H9 (cell line): Measurements from ENCODE around the gene DGCR2. TPM values are rescaled to one million over a fixed set of nuclear protein-coding genes. Genes with fewer than 3 reads are reported as not detected.
"Not testable (repeated sequence)": the region's sequence is repeated elsewhere in the genome, so short reads cannot be mapped to it uniquely, and the experiment has no call there.

Experiments
- DNase-seq: peaks from one replicate; pipeline ENCODE4 v3.0.0-alpha.2; 2017
- H2AFZ ChIP-seq: one replicate; pipeline ENCODE4 v1.6.1; 2013; ENCODE audit warnings: mild to moderate bottlenecking, low read length, control low read depth, moderate library complexity
- H2AK5ac ChIP-seq: 2 replicates; pipeline ENCODE4 v1.6.1; 2013; ENCODE audit warnings: low read length, control low read depth, mixed read lengths; ENCODE audit not compliant: insufficient read length
- H2BK120ac ChIP-seq: one replicate; pipeline ENCODE4 v1.6.1; 2013; ENCODE audit warnings: low read depth, mild to moderate bottlenecking, low read length, control low read depth, inconsistent platforms; ENCODE audit not compliant: poor library complexity, severe bottlenecking
- H2BK12ac ChIP-seq: 2 replicates; pipeline ENCODE4 v1.6.1; 2013; ENCODE audit warnings: low read length, control low read depth, mixed read lengths, low read depth; ENCODE audit not compliant: insufficient read length
- H2BK15ac ChIP-seq: 2 replicates; pipeline ENCODE4 v1.6.1; 2013; ENCODE audit warnings: low read depth, low read length, control low read depth
- H2BK20ac ChIP-seq: one replicate; pipeline ENCODE4 v1.6.1; 2013; ENCODE audit warnings: low read depth, mild to moderate bottlenecking, low read length, control low read depth, inconsistent platforms; ENCODE audit not compliant: poor library complexity, severe bottlenecking
- H2BK5ac ChIP-seq: 2 replicates; pipeline ENCODE4 v1.6.1; 2013; ENCODE audit warnings: low read length, control low read depth, mixed read lengths; ENCODE audit not compliant: insufficient read length
- H3K14ac ChIP-seq: 2 replicates; pipeline ENCODE4 v1.6.1; 2013; ENCODE audit warnings: low read length, control low read depth; ENCODE audit not compliant: insufficient read depth
- H3K18ac ChIP-seq: 2 replicates; pipeline ENCODE4 v1.6.1; 2013; ENCODE audit warnings: low read depth, mild to moderate bottlenecking, mixed read lengths, low read length, control low read depth; ENCODE audit not compliant: insufficient read length
- H3K23ac ChIP-seq: 2 replicates; pipeline ENCODE4 v1.6.1; 2013; ENCODE audit warnings: low read length, control low read depth, mixed read lengths, low read depth; ENCODE audit not compliant: insufficient read length
- H3K23me2 ChIP-seq: 2 replicates; pipeline ENCODE4 v1.6.1; 2013; ENCODE audit warnings: low read depth, mild to moderate bottlenecking, mixed read lengths, low read length, control low read depth; ENCODE audit not compliant: insufficient read length, poor library complexity, severe bottlenecking
- H3K27ac ChIP-seq: 2 replicates; pipeline ENCODE4 v1.5.1; 2013; ENCODE audit warnings: low read length, control low read depth, mixed read lengths, low read depth; ENCODE audit not compliant: insufficient read length
- H3K27me3 ChIP-seq: 2 replicates; pipeline ENCODE4 v1.6.1; 2013; ENCODE audit warnings: low read length, control low read depth, inconsistent platforms; ENCODE audit not compliant: insufficient read depth
- H3K4ac ChIP-seq: 2 replicates; pipeline ENCODE4 v1.6.1; 2013; ENCODE audit warnings: low read depth, mild to moderate bottlenecking, control low read depth, inconsistent platforms, low read length, moderate library complexity
- H3K4me1 ChIP-seq: 2 replicates; pipeline ENCODE4 v1.6.1; 2013; ENCODE audit warnings: low read length, control low read depth, inconsistent platforms; ENCODE audit not compliant: insufficient read depth
- H3K4me2 ChIP-seq: 2 replicates; pipeline ENCODE4 v1.6.1; 2013; ENCODE audit warnings: low read length, control low read depth, mixed read lengths; ENCODE audit not compliant: insufficient read length, insufficient read depth
- H3K56ac ChIP-seq: 2 replicates; pipeline ENCODE4 v1.6.1; 2013; ENCODE audit warnings: low read depth, mild to moderate bottlenecking, mixed read lengths, low read length, control low read depth; ENCODE audit not compliant: insufficient read length
- H3K79me1 ChIP-seq: 2 replicates; pipeline ENCODE4 v1.6.1; 2013; ENCODE audit warnings: low read depth, mild to moderate bottlenecking, moderate library complexity, low read length, control low read depth, inconsistent platforms; ENCODE audit not compliant: insufficient read depth, poor library complexity, severe bottlenecking
- H3K79me2 ChIP-seq: 2 replicates; pipeline ENCODE4 v1.6.1; 2013; ENCODE audit warnings: low read length, control low read depth, inconsistent platforms; ENCODE audit not compliant: insufficient read depth
- H3K9ac ChIP-seq: 2 replicates; pipeline ENCODE4 v1.6.1; 2013; ENCODE audit warnings: low read length, control low read depth, mixed read lengths; ENCODE audit not compliant: insufficient read length; ENCODE audit errors: extremely low read depth
- H3K9me3 ChIP-seq: one replicate; pipeline ENCODE4 v1.6.1; 2013; ENCODE audit warnings: low read depth, low read length, inconsistent platforms; ENCODE audit not compliant: control insufficient read depth
- H3T11ph ChIP-seq: one replicate; pipeline ENCODE4 v1.6.1; 2013; ENCODE audit warnings: mild to moderate bottlenecking, low read length, control low read depth, inconsistent platforms
- H4K20me1 ChIP-seq: one replicate; pipeline ENCODE4 v1.6.1; 2013; ENCODE audit not compliant: control insufficient read depth, insufficient read length, insufficient read depth
- H4K5ac ChIP-seq: 2 replicates; pipeline ENCODE4 v1.6.1; 2013; ENCODE audit warnings: low read depth, mild to moderate bottlenecking, mixed read lengths, low read length, control low read depth; ENCODE audit not compliant: insufficient read length
- H4K8ac ChIP-seq: replicated peaks from 2 replicates; pipeline ENCODE4 v1.6.1; 2013; ENCODE audit warnings: low read length, control low read depth, mixed read lengths, low read depth; ENCODE audit not compliant: insufficient read length
- H4K91ac ChIP-seq: 2 replicates; pipeline ENCODE4 v1.6.1; 2013; ENCODE audit warnings: low read depth, mild to moderate bottlenecking, moderate library complexity, mixed read lengths, low read length, control low read depth; ENCODE audit not compliant: insufficient read length
- H3K27ac Mint-ChIP-seq, 3 experiments: 2 replicates in 2 of 3; 3 replicates in 1 of 3; pipeline ENCODE4 v1.8.0; 2020 to 2021; ENCODE audit warnings: mixed read lengths in 3 of 3, mild to moderate bottlenecking in 1 of 3, moderate library complexity in 1 of 3
- H3K27me3 Mint-ChIP-seq: 2 replicates; pipeline ENCODE4 v1.8.0; 2021; ENCODE audit warnings: low read depth, mild to moderate bottlenecking, moderate library complexity, mixed read lengths
- H3K36me3 Mint-ChIP-seq, 3 experiments: 2 replicates in 2 of 3; 3 replicates in 1 of 3; pipeline ENCODE4 v1.8.0; 2020 to 2021; ENCODE audit warnings: low read depth in 3 of 3, mixed read lengths in 3 of 3; ENCODE audit not compliant: insufficient read depth in 1 of 3
- H3K4me1 Mint-ChIP-seq, 2 experiments: 2 replicates each; pipeline ENCODE4 v1.8.0; 2020; ENCODE audit warnings: mixed read lengths in 2 of 2
- H3K4me3 Mint-ChIP-seq, 2 experiments: 2 replicates in 1 of 2; 3 replicates in 1 of 2; pipeline ENCODE4 v1.8.0; 2020 to 2021; ENCODE audit warnings: mild to moderate bottlenecking in 2 of 2, mixed read lengths in 2 of 2, moderate library complexity in 1 of 2
- H3K9me3 Mint-ChIP-seq, 2 experiments: 2 replicates in 1 of 2; 3 replicates in 1 of 2; pipeline ENCODE4 v1.8.0; 2020; ENCODE audit warnings: mild to moderate bottlenecking in 2 of 2, mixed read lengths in 2 of 2, moderate library complexity in 1 of 2
- WGBS: extraction: QIAGEN DNeasy Blood & Tissue Kit; methylation state at CpG from one replicate; pipeline ENCODE4 v1.1.7; 2013; ENCODE audit warnings: missing lambda C conversion rate, low lambda C conversion rate, mixed read lengths; ENCODE audit not compliant: insufficient read length; ENCODE audit errors: extremely low coverage; 5-methylcytosine and 5-hydroxymethylcytosine counted together
- total RNA-seq: library from RNA; stranded (reverse); gene quantifications from 2 replicates; pipeline ENCODE4 v1.2.1, GENCODE V29; 2021
- TF ChIP-seq, protein P1 (sequence below): fragments of 200-600 bp; sonication (generic); conservative IDR thresholded peaks from 3 replicates; pipeline ENCODE4 v1.8.0; 2021; ENCODE audit warnings: antibody characterized with exemption, mild to moderate bottlenecking

Gene DGCR2
- total RNA-seq, 1 experiment from 2014 or later, result 47.2 TPM

- peak overlapping the region in 1 of 3 experiments; percentile 45; a peak in 1 of 7 replicates for H3K27ac Mint-ChIP-seq
- H3K4me3 Mint-ChIP-seq, result no peak overlapping the region
- no peaks in the 10 kb centered on the region for H4K20me1 ChIP-seq
- H4K5ac ChIP-seq, result no peak overlapping the region
- H3K79me1 ChIP-seq, result no peaks in the 10 kb centered on the region
- H2BK20ac ChIP-seq, result no peak overlapping the region
- H2BK5ac ChIP-seq, result no peak overlapping the region
- DNase-seq, result no peak
- H3K27me3 ChIP-seq, result no peaks in the 10 kb centered on the region
- no peak overlapping the region for H2BK12ac ChIP-seq
- no peaks in the 10 kb centered on the region for H3K4me1 ChIP-seq
- H2AFZ ChIP-seq, result no peak overlapping the region
- H3K79me2 ChIP-seq, result no peaks in the 10 kb centered on the region
- no peak overlapping the region for H3K56ac ChIP-seq
- H3K4me2 ChIP-seq, result no peak overlapping the region
- H3K9ac ChIP-seq, result no peak overlapping the region
- H3T11ph ChIP-seq, result no peak overlapping the region
- H2BK15ac ChIP-seq, result no peak overlapping the region
- no CpG with 5 or more reads among the region's 10 CpGs for WGBS
- H3K4me1 Mint-ChIP-seq, result no peaks in the 10 kb centered on the region
- no peak overlapping the region for H3K4ac ChIP-seq
- H3K23ac ChIP-seq, result no peak overlapping the region
- no peak overlapping the region for H3K14ac ChIP-seq
- H3K27ac ChIP-seq, result no peak overlapping the region
- H3K27me3 Mint-ChIP-seq, result no peaks in the 10 kb centered on the region
- H3K36me3 Mint-ChIP-seq, result peaks cover 21 to 69% (median 68%) of the 10 kb centered on the region in 3 experiments; a peak in 6 of 7 replicates
- H3K18ac ChIP-seq, result no peak overlapping the region
- no peaks in the 10 kb centered on the region for H3K9me3 ChIP-seq
- no peak overlapping the region for H4K8ac ChIP-seq
- no peaks in the 10 kb centered on the region for H3K23me2 ChIP-seq
- H3K9me3 Mint-ChIP-seq, result no peaks in the 10 kb centered on the region
- no peak overlapping the region for H2BK120ac ChIP-seq
- no peak overlapping the region for H4K91ac ChIP-seq
- TF ChIP-seq, protein P1, sequence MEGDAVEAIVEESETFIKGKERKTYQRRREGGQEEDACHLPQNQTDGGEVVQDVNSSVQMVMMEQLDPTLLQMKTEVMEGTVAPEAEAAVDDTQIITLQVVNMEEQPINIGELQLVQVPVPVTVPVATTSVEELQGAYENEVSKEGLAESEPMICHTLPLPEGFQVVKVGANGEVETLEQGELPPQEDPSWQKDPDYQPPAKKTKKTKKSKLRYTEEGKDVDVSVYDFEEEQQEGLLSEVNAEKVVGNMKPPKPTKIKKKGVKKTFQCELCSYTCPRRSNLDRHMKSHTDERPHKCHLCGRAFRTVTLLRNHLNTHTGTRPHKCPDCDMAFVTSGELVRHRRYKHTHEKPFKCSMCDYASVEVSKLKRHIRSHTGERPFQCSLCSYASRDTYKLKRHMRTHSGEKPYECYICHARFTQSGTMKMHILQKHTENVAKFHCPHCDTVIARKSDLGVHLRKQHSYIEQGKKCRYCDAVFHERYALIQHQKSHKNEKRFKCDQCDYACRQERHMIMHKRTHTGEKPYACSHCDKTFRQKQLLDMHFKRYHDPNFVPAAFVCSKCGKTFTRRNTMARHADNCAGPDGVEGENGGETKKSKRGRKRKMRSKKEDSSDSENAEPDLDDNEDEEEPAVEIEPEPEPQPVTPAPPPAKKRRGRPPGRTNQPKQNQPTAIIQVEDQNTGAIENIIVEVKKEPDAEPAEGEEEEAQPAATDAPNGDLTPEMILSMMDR, result no peak
- no peak overlapping the region for H2AK5ac ChIP-seq
Observed at GRCh38 chr22:19051381-19052072, 70.7 kb downstream of the DGCR2 start.

DNA sequence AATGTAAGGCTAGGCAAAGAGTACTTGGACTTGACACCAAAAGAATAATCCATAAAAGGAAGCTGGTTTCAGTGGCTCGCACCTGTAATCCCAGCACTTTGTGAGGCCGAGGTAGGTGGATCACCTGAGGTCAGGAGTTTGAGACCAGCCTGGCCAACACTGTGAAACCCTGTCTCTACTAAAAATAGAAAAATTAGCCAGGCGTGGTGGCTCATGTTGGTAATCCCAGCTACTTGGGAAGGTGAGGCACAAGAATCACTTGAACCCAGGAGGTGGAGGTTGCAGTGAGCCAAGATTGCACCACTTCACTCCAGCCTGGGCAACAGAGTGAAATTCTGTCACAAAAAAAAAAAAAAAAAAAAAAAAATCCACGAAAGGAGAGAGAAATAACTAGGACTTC, 71.4 kb downstream of the DGCR2 start:
- H3K9me3 Mint-ChIP-seq, result not testable (repeated sequence)

More for the DNA sequence above, 71.4 kb downstream of the DGCR2 start:
- H3K14ac ChIP-seq, H4K91ac ChIP-seq, H3K27ac ChIP-seq, H3T11ph ChIP-seq, H2BK15ac ChIP-seq, H2BK120ac ChIP-seq, H3K4me1 ChIP-seq, H4K8ac ChIP-seq, H2BK12ac ChIP-seq, H2AK5ac ChIP-seq, H3K18ac ChIP-seq, H3K9ac ChIP-seq, H2BK20ac ChIP-seq, H2BK5ac ChIP-seq, H3K4ac ChIP-seq, H3K27me3 Mint-ChIP-seq, H3K23ac ChIP-seq, H3K79me1 ChIP-seq, H4K20me1 ChIP-seq, H3K79me2 ChIP-seq, H3K56ac ChIP-seq, DNase-seq, H3K27me3 ChIP-seq, H2AFZ ChIP-seq, H3K4me1 Mint-ChIP-seq, H3K23me2 ChIP-seq, H3K9me3 ChIP-seq, H3K4me2 ChIP-seq, H3K4me3 Mint-ChIP-seq, H4K5ac ChIP-seq, H3K27ac Mint-ChIP-seq: not testable (repeated sequence)
- H3K36me3 Mint-ChIP-seq, result peaks cover 20 to 71% (median 69%) of the 10 kb centered on the region in 3 experiments; a peak in 6 of 7 replicates
- WGBS, result no CpG with 5 or more reads among the region's 4 CpGs
